IMR-90 (cell line): ENCODE measurements around the gene DLD. TPM values are rescaled to one million over a fixed set of nuclear protein-coding genes. Genes with fewer than 3 reads are reported as not detected.
"Not testable (repeated sequence)": the region's sequence is repeated elsewhere in the genome, so short reads cannot be mapped to it uniquely, and the experiment has no call there.

Experiments used
- ATAC-seq: fragments of 200-7000 bp; cut with Tn5 transposase; 2 replicates; pipeline ENCODE4 v1.9.1; 2020; ENCODE audit warnings: low read depth, mild to moderate bottlenecking, moderate library complexity
- BruUV-seq: library from RNA; stranded (reverse); fragments of 400-500 nt; replicated peaks from 2 replicates; lab custom pipeline; 2021; lab: Mats Ljungman, UMichigan
- CTCF ChIA-PET: fragments of 300-600 bp; formaldehyde crosslinking; extraction: SDS; loops from one replicate; lab custom pipeline; 2021; ENCODE audit warnings: antibody characterized with exemption; lab: Yijun Ruan, JAX
- POLR2A ChIA-PET: fragments of 300-600 bp; sonication (Branson Sonifier 250); formaldehyde crosslinking; loops from one replicate; lab custom pipeline; 2022; ENCODE audit warnings: antibody characterized with exemption; ENCODE audit not compliant: unreplicated experiment; lab: Charles Lee
- DNase-seq: peaks from one replicate; pipeline ENCODE4 v3.0.0; 2013
- H2AFZ ChIP-seq: replicated peaks from 2 replicates; pipeline ENCODE3; 2013; ENCODE audit warnings: low read length, mild to moderate bottlenecking; ENCODE audit not compliant: poor library complexity
- H2AK5ac ChIP-seq: 2 replicates; pipeline ENCODE4 v1.6.1; 2013; ENCODE audit warnings: low read depth, low read length, inconsistent platforms
- H2AK9ac ChIP-seq: replicated peaks from 2 replicates; pipeline ENCODE3; 2013; ENCODE audit warnings: mild to moderate bottlenecking, low read depth, low read length, moderate library complexity; ENCODE audit not compliant: poor library complexity
- H2BK120ac ChIP-seq: 2 replicates; pipeline ENCODE4 v1.6.1; 2013; ENCODE audit warnings: low read depth, low read length, inconsistent platforms
- H2BK15ac ChIP-seq: 3 replicates; pipeline ENCODE4 v1.6.1; 2013; ENCODE audit warnings: low read depth, low read length, inconsistent platforms
- H2BK20ac ChIP-seq: 2 replicates; pipeline ENCODE4 v1.6.1; 2013; ENCODE audit warnings: low read depth, mild to moderate bottlenecking, inconsistent platforms, low read length, moderate library complexity
- H2BK5ac ChIP-seq: 2 replicates; pipeline ENCODE4 v1.6.1; 2013; ENCODE audit warnings: mild to moderate bottlenecking, low read depth, low read length, inconsistent platforms; ENCODE audit not compliant: poor library complexity, severe bottlenecking
- H3K14ac ChIP-seq: replicated peaks from 2 replicates; pipeline ENCODE4 v1.6.1; 2013; ENCODE audit warnings: low read depth, low read length, inconsistent platforms
- H3K18ac ChIP-seq: 2 replicates; pipeline ENCODE4 v1.6.1; 2013; ENCODE audit warnings: low read depth, low read length, control low read depth
- H3K23ac ChIP-seq: 2 replicates; pipeline ENCODE4 v1.6.1; 2013; ENCODE audit warnings: low read depth, low read length, inconsistent platforms
- H3K27ac ChIP-seq: 2 replicates; pipeline ENCODE4 v1.5.1; 2013; ENCODE audit warnings: mild to moderate bottlenecking, control low read depth, low read length; ENCODE audit not compliant: insufficient read depth
- H3K27me3 ChIP-seq: 2 replicates; pipeline ENCODE4 v1.6.1; 2013; ENCODE audit warnings: low read length; ENCODE audit not compliant: control insufficient read depth, insufficient read depth
- H3K36me3 ChIP-seq: 2 replicates; pipeline ENCODE4 v1.6.1; 2013; ENCODE audit warnings: low read length, mixed read lengths; ENCODE audit not compliant: control insufficient read depth, insufficient read depth
- H3K4ac ChIP-seq: 2 replicates; pipeline ENCODE4 v1.6.1; 2013; ENCODE audit warnings: low read depth, low read length, inconsistent platforms
- H3K4me1 ChIP-seq: 2 replicates; pipeline ENCODE4 v1.6.1; 2013; ENCODE audit warnings: low read length, mixed read lengths; ENCODE audit not compliant: control insufficient read depth, insufficient read depth
- H3K4me2 ChIP-seq: 2 replicates; pipeline ENCODE4 v1.6.1; 2013; ENCODE audit warnings: low read depth, mild to moderate bottlenecking, control low read depth, low read length, moderate library complexity
- H3K4me3 ChIP-seq: 2 replicates; pipeline ENCODE4 v1.5.1; 2013; ENCODE audit warnings: low read depth, mild to moderate bottlenecking, control low read depth, low read length, moderate library complexity; ENCODE audit not compliant: insufficient read depth
- H3K56ac ChIP-seq: 2 replicates; pipeline ENCODE4 v1.6.1; 2013; ENCODE audit warnings: low read length, inconsistent platforms; ENCODE audit not compliant: insufficient read depth; ENCODE audit errors: extremely low read depth
- H3K79me1 ChIP-seq, 2 experiments: 2 replicates each; pipeline ENCODE4 v1.6.1; 2013; ENCODE audit warnings: low read length in 2 of 2, inconsistent platforms in 1 of 2, low read depth in 1 of 2
- H3K9ac ChIP-seq: 2 replicates; pipeline ENCODE4 v1.6.1; 2013; ENCODE audit warnings: low read depth, low read length, control low read depth
- H3K9me1 ChIP-seq: 2 replicates; pipeline ENCODE4 v1.6.1; 2013; ENCODE audit warnings: low read length, inconsistent platforms; ENCODE audit not compliant: insufficient read depth
- H3K9me3 ChIP-seq: 2 replicates; pipeline ENCODE4 v1.6.1; 2013; ENCODE audit warnings: low read length; ENCODE audit not compliant: control insufficient read depth, insufficient read depth
- H4K20me1 ChIP-seq: 2 replicates; pipeline ENCODE4 v1.6.1; 2013; ENCODE audit warnings: low read length, inconsistent platforms; ENCODE audit not compliant: insufficient read depth
- H4K5ac ChIP-seq: 2 replicates; pipeline ENCODE4 v1.6.1; 2013; ENCODE audit warnings: mild to moderate bottlenecking, low read depth, low read length, control low read depth
- H4K8ac ChIP-seq, 2 experiments: 2 replicates each; pipeline ENCODE4 v1.6.1; 2013; ENCODE audit warnings: low read depth in 2 of 2, low read length in 2 of 2, control low read depth in 1 of 2, inconsistent platforms in 1 of 2
- H4K91ac ChIP-seq: 2 replicates; pipeline ENCODE4 v1.6.1; 2013; ENCODE audit warnings: low read depth, low read length, inconsistent platforms; ENCODE audit not compliant: insufficient read depth
- WGBS, 2 experiments: methylation state at CpG; one replicate each; pipeline versions ENCODE4 v1.1.5 to v1.1.7; 2013; ENCODE audit warnings: missing lambda C conversion rate in 2 of 2; ENCODE audit not compliant: insufficient read length in 1 of 2; ENCODE audit errors: extremely low coverage in 2 of 2; 5-methylcytosine and 5-hydroxymethylcytosine counted together
- dilution Hi-C: fragments of 300-500 bp; cut with HindIII; formaldehyde crosslinking; loops from one replicate; pipeline ENCODE4 v1.14.3; 2018; ENCODE audit warnings: low sequenced_read_pairs; ENCODE audit not compliant: unreplicated experiment
- in situ Hi-C: fragments of 300-500 bp; cut with MboI; formaldehyde crosslinking; loops from 3 replicates; pipeline ENCODE4 v1.14.3; 2019; ENCODE audit warnings: low sequenced_read_pairs, inconsistent platforms, mixed read lengths
- intact Hi-C: fragments of 100-400 bp; cut with micrococcal nuclease; formaldehyde crosslinking; loops from 2 replicates; pipeline ENCODE4 v1.10.0; 2022
- polyA plus RNA-seq, 3 experiments: library from polyadenylated mRNA; depleted of rRNA; stranded (reverse); fragments of >200 nt; gene quantifications; 2 replicates each; pipeline ENCODE4 v1.2.3, GENCODE V29; 2012; ENCODE audit warnings: low replicate concordance in 1 of 3
- total RNA-seq: library from RNA; depleted of rRNA; stranded (reverse); fragments of >200 nt; gene quantifications from 2 replicates; pipeline ENCODE4 v1.2.3, GENCODE V29; 2012

Gene DLD
- total and polyA plus RNA-seq, 2 of the 4 experiments (the other 2 are of a cell fraction), result 121 to 361 TPM

DNA sequence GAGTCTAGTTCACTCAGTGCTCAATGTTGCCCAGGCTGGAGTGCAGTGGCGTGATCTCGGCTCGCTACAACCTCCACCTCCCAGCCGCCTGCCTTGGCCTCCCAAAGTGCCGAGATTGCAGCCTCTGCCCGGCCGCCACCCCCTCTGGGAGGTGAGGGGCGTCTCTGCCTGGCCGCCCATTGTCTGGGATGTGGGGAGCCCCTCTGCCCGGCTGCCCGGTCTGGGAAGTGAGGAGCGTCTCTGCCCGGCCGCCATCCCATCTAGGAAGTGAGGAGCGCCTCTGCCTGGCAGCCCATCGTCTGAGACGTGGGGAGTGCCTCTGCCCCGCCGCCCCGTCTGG is 43.2 kb upstream of the DLD start:
- H2AK9ac ChIP-seq, H3K4me2 ChIP-seq, H2BK5ac ChIP-seq, POLR2A ChIA-PET, dilution Hi-C loops, H3K27ac ChIP-seq, H3K4me1 ChIP-seq, H3K36me3 ChIP-seq, H3K9me3 ChIP-seq, DNase-seq, intact Hi-C loops, H3K4me3 ChIP-seq, CTCF ChIA-PET, H3K14ac ChIP-seq, in situ Hi-C loops, BruUV-seq, H4K20me1 ChIP-seq, H4K8ac ChIP-seq, H3K23ac ChIP-seq, ATAC-seq, H3K18ac ChIP-seq, H3K56ac ChIP-seq, H2BK120ac ChIP-seq, H3K4ac ChIP-seq, H4K91ac ChIP-seq, H2BK20ac ChIP-seq, H2AFZ ChIP-seq, H3K9me1 ChIP-seq, H2BK15ac ChIP-seq, H3K79me1 ChIP-seq, H2AK5ac ChIP-seq, H3K9ac ChIP-seq, H4K5ac ChIP-seq: not testable (repeated sequence)
- WGBS, 2 experiments, result no CpG with 5 or more reads among the region's 20 CpGs
- H3K27me3 ChIP-seq, result peaks cover 12% of the 10 kb centered on the region

DNA sequence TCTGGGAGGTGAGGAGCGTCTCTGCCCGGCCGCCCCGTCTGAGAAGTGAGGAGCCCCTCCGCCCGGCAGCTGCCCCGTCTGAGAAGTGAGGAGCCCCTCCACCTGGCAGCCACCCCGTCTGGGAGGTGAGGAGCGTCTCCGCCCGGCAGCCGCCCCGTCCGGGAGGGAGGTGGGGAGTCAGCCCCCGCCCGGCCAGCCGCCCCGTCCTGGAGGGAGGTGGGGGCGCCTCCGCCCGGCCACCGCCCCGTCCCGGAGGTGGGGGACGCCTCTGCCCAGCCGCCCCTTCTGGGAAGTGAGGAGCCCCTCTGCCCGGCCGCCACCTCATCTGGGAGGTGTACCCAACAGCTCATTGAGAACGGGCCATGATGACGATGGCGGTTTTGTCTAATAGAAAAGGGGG is 42.8 kb upstream of the DLD start:
- peaks cover 13% of the 10 kb centered on the region for H3K27me3 ChIP-seq
- H2BK5ac ChIP-seq, H3K4me1 ChIP-seq, CTCF ChIA-PET, DNase-seq, BruUV-seq, H3K4me2 ChIP-seq, H3K9ac ChIP-seq, dilution Hi-C loops, H4K20me1 ChIP-seq, H3K9me3 ChIP-seq, H2AK5ac ChIP-seq, ATAC-seq, H4K8ac ChIP-seq, intact Hi-C loops, H4K5ac ChIP-seq, H3K36me3 ChIP-seq, H3K27ac ChIP-seq, H3K4ac ChIP-seq, H3K23ac ChIP-seq, POLR2A ChIA-PET, H2AK9ac ChIP-seq, H3K18ac ChIP-seq, in situ Hi-C loops, H3K9me1 ChIP-seq, H3K79me1 ChIP-seq, H2AFZ ChIP-seq, H2BK20ac ChIP-seq, H4K91ac ChIP-seq, H2BK120ac ChIP-seq, H2BK15ac ChIP-seq, H3K4me3 ChIP-seq, H3K56ac ChIP-seq, H3K14ac ChIP-seq: not testable (repeated sequence)
- no CpG with 5 or more reads among the region's 31 CpGs for WGBS, 2 experiments
